CD14-positive monocyte (primary cell): ENCODE data around the gene IL19. TPM values are rescaled to one million over a fixed set of nuclear protein-coding genes. Genes with fewer than 3 reads are reported as not detected.
A peak's percentile ranks its signal among the peaks of the same experiment; 100 is the strongest.

Experiments
- DNase-seq, 3 donors: peaks; one replicate each; pipeline ENCODE4 v3.0.0-alpha.2; 2011 to 2022
- H2AFZ ChIP-seq: 2 replicates; pipeline ENCODE4 v1.6.0; 2012; ENCODE audit warnings: mild to moderate bottlenecking, low read depth, low read length, inconsistent platforms; ENCODE audit not compliant: insufficient read depth, poor library complexity, severe bottlenecking
- H3K27ac ChIP-seq, 2 donors: 1 replicate in 1 of 2; 2 replicates in 1 of 2; pipeline ENCODE4 v1.5.1; 2012 to 2013; ENCODE audit warnings: low read length in 2 of 2, control low read depth in 1 of 2, inconsistent platforms in 1 of 2, low read depth in 1 of 2, mild to moderate bottlenecking in 1 of 2
- H3K27me3 ChIP-seq, 2 donors: one replicate each; pipeline versions ENCODE4 v1.6.0 to v1.6.1; 2011 to 2013; ENCODE audit warnings: low read length in 2 of 2; ENCODE audit not compliant: control insufficient read depth in 2 of 2, insufficient read depth in 2 of 2
- H3K36me3 ChIP-seq, 2 donors: replicated peaks in 1 of 2; 1 replicate in 1 of 2; 2 replicates in 1 of 2; pipeline versions ENCODE4 v1.5.1 to v1.6.1; 2012 to 2013; ENCODE audit warnings: low read length in 2 of 2, control low read depth in 1 of 2, inconsistent platforms in 1 of 2, mild to moderate bottlenecking in 1 of 2; ENCODE audit not compliant: insufficient read depth in 2 of 2, control insufficient read depth in 1 of 2
- H3K4me1 ChIP-seq, 2 donors: 1 replicate in 1 of 2; 2 replicates in 1 of 2; pipeline versions ENCODE4 v1.5.1 to v1.6.1; 2012 to 2013; ENCODE audit warnings: low read length in 2 of 2, control low read depth in 1 of 2, inconsistent platforms in 1 of 2, mild to moderate bottlenecking in 1 of 2, moderate library complexity in 1 of 2; ENCODE audit not compliant: insufficient read depth in 2 of 2, control insufficient read depth in 1 of 2
- H3K4me2 ChIP-seq: replicated peaks from 2 replicates; pipeline ENCODE3; 2012; ENCODE audit warnings: low read length, moderate library complexity, mild to moderate bottlenecking; ENCODE audit not compliant: poor library complexity, severe bottlenecking; ENCODE audit errors: extremely low read depth
- H3K4me3 ChIP-seq, 3 experiments: fragments of 200-600 bp in 1 of 3; sonication (generic) in 1 of 3; replicated peaks in 1 of 3; 1 replicate in 2 of 3; 2 replicates in 1 of 3; pipeline ENCODE4 v1.5.1; 2011 to 2013; ENCODE audit warnings: low read length in 3 of 3, mild to moderate bottlenecking in 3 of 3, control low read depth in 2 of 3, low read depth in 2 of 3, inconsistent platforms in 1 of 3, moderate library complexity in 1 of 3
- H3K79me2 ChIP-seq: 2 replicates; pipeline ENCODE4 v1.6.0; 2012; ENCODE audit warnings: mild to moderate bottlenecking, control low read depth, inconsistent platforms, low read length, moderate library complexity; ENCODE audit not compliant: insufficient read depth
- H3K9ac ChIP-seq: 2 replicates; pipeline ENCODE4 v1.6.0; 2017; ENCODE audit warnings: low read length, mild to moderate bottlenecking; ENCODE audit not compliant: insufficient read depth, poor library complexity, severe bottlenecking
- H3K9me3 ChIP-seq, 2 donors: replicated peaks in 1 of 2; 1 replicate in 1 of 2; 2 replicates in 1 of 2; pipeline versions ENCODE4 v1.5.1 to v1.6.1; 2012 to 2013; ENCODE audit warnings: low read length in 2 of 2, control low read depth in 1 of 2; ENCODE audit not compliant: control insufficient read depth in 1 of 2, insufficient read depth in 1 of 2
- H4K20me1 ChIP-seq: 2 replicates; pipeline ENCODE4 v1.6.0; 2012; ENCODE audit warnings: mild to moderate bottlenecking, low read length, control low read depth, moderate library complexity; ENCODE audit not compliant: insufficient read depth
- H3K27ac Mint-ChIP-seq, 7 donors: one replicate each; pipeline ENCODE4 v1.8.0; 2020; ENCODE audit warnings: mild to moderate bottlenecking in 7 of 7, mixed read lengths in 7 of 7, moderate library complexity in 6 of 7, inconsistent platforms in 2 of 7
- H3K27me3 Mint-ChIP-seq, 3 donors: one replicate each; pipeline ENCODE4 v1.8.0; 2021 to 2022; ENCODE audit warnings: low read depth in 3 of 3, mild to moderate bottlenecking in 3 of 3, mixed read lengths in 3 of 3, moderate library complexity in 3 of 3, inconsistent platforms in 1 of 3
- H3K36me3 Mint-ChIP-seq, 2 donors: one replicate each; pipeline ENCODE4 v1.8.0; 2020; ENCODE audit warnings: mixed read lengths in 2 of 2, inconsistent platforms in 1 of 2, mild to moderate bottlenecking in 1 of 2
- H3K4me1 Mint-ChIP-seq: one replicate; pipeline ENCODE4 v1.8.0; 2020; ENCODE audit warnings: mild to moderate bottlenecking, mixed read lengths
- H3K4me3 Mint-ChIP-seq, 2 donors: one replicate each; pipeline ENCODE4 v1.8.0; 2020; ENCODE audit warnings: mild to moderate bottlenecking in 2 of 2, mixed read lengths in 2 of 2, moderate library complexity in 1 of 2
- H3K9me3 Mint-ChIP-seq, 7 donors: one replicate each; pipeline ENCODE4 v1.8.0; 2020 to 2022; ENCODE audit warnings: mixed read lengths in 7 of 7, mild to moderate bottlenecking in 6 of 7, moderate library complexity in 6 of 7, inconsistent platforms in 2 of 7
- WGBS: methylation state at CpG from one replicate; pipeline ENCODE4 v1.1.5; 2013; ENCODE audit warnings: missing lambda C conversion rate; ENCODE audit not compliant: insufficient coverage; 5-methylcytosine and 5-hydroxymethylcytosine counted together
- intact Hi-C, 2 donors: fragments of 100-400 bp; cut with micrococcal nuclease; formaldehyde crosslinking; loops; one replicate each; pipeline versions ENCODE4 v1.15.0 to v1.15.1; 2023
- polyA plus RNA-seq, 3 donors: library from polyadenylated mRNA; depleted of rRNA in 1 of 3; unstranded in 2 of 3; stranded (reverse) in 1 of 3; fragments of 300-500 nt in 2 of 3; fragments of >200 nt in 1 of 3; fragmentation: Illumina TruSeq in 2 of 3; gene quantifications; 1 replicate in 2 of 3; 2 replicates in 1 of 3; pipeline ENCODE4 v1.2.3, GENCODE V29; 2012 to 2021
- TF ChIP-seq, protein P1 (sequence below): fragments of 200-600 bp; IDR thresholded peaks from one replicate; pipeline ENCODE4 v1.8.0; 2022; ENCODE audit warnings: antibody characterized with exemption, mild to moderate bottlenecking

IL19 gene
- polyA plus RNA-seq, 3 donors: 0.41 TPM; not detected in 2

- TF ChIP-seq, protein P1, sequence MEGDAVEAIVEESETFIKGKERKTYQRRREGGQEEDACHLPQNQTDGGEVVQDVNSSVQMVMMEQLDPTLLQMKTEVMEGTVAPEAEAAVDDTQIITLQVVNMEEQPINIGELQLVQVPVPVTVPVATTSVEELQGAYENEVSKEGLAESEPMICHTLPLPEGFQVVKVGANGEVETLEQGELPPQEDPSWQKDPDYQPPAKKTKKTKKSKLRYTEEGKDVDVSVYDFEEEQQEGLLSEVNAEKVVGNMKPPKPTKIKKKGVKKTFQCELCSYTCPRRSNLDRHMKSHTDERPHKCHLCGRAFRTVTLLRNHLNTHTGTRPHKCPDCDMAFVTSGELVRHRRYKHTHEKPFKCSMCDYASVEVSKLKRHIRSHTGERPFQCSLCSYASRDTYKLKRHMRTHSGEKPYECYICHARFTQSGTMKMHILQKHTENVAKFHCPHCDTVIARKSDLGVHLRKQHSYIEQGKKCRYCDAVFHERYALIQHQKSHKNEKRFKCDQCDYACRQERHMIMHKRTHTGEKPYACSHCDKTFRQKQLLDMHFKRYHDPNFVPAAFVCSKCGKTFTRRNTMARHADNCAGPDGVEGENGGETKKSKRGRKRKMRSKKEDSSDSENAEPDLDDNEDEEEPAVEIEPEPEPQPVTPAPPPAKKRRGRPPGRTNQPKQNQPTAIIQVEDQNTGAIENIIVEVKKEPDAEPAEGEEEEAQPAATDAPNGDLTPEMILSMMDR: no peak
- peaks cover 78% of the 10 kb centered on the region for H4K20me1 ChIP-seq
- peaks cover 47 to 57% of the 10 kb centered on the region in 2 donors for H3K36me3 ChIP-seq
Measured at GRCh38 chr1:206732508-206732907, 38.1 kb upstream of the IL19 start.

DNA sequence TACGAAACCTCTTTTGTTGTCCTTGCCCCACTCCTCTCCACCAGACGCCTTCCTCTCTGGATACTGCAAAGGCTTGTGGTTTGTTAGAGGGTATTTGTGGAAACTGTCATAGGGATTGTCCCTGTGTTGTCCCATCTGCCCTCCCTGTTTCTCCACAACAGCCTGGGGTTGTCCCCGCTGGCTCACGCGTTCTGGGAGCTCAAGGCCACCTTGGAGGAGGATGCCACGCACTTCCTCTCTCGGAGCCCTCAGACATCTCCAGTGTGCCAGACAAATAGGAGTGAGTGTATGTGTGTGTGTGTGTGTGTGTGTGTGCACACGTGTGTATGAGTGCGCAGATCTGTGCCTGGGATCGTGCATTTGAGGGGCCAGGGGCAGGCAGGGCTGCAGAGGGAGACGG lies 37.6 kb upstream of the IL19 start:
- peaks cover 20% of the 10 kb centered on the region for H3K79me2 ChIP-seq
- H3K36me3 ChIP-seq: peaks cover 47 to 57% of the 10 kb centered on the region in 2 donors
- H3K4me2 ChIP-seq: no peak overlapping the region
- no peaks in the 10 kb centered on the region for H3K27me3 ChIP-seq
- H4K20me1 ChIP-seq: peaks cover 73% of the 10 kb centered on the region
- H2AFZ ChIP-seq: no peak overlapping the region
- no peak overlapping the region for H3K9ac ChIP-seq
- DNase-seq: no peak
- Mint-ChIP-seq H3K4me3 (no peak overlapping the region), H3K27me3 (peaks cover 0 to 4% (median 4%) of the 10 kb centered on the region in 3 donors), H3K4me1 (peaks cover 47% of the 10 kb centered on the region), H3K9me3 (no peaks in the 10 kb centered on the region), H3K36me3 (peaks cover 69 to 71% of the 10 kb centered on the region in 2 donors), H3K27ac (peak overlapping the region in 2 of 7 donors; percentile 40 to 75)
- intact Hi-C loops: loop anchor here in 1 of 2 donors (5.0 to 10.0 kb wide), 2 partner anchors 34 to 232 kb away; no protein-coding TSS in a partner anchor
- TF ChIP-seq, protein P1: no peak
- H3K4me1 ChIP-seq: peaks cover 25 to 35% of the 10 kb centered on the region in 2 donors
- H3K4me3 ChIP-seq: no peak overlapping the region
- no peak overlapping the region for H3K27ac ChIP-seq
- no peaks in the 10 kb centered on the region for H3K9me3 ChIP-seq
- WGBS: 76% methylated on average over 6 of the region's 11 CpGs

More at GRCh38 chr1:206732508-206732907, 38.1 kb upstream of the IL19 start:
- Histone ChIP-seq H3K4me3 (no peak overlapping the region), H3K9me3 (no peaks in the 10 kb centered on the region), H3K4me1 (peaks cover 27 to 34% of the 10 kb centered on the region in 2 donors), H3K79me2 (peaks cover 25% of the 10 kb centered on the region), H3K4me2 (no peak overlapping the region), H3K27ac (no peak overlapping the region), H3K9ac (no peak overlapping the region), H3K27me3 (no peaks in the 10 kb centered on the region), H2AFZ (no peak overlapping the region)
- Mint-ChIP-seq H3K9me3 (no peaks in the 10 kb centered on the region), H3K27me3 (peaks cover 0 to 5% (median 4%) of the 10 kb centered on the region in 3 donors), H3K27ac (peak overlapping the region in 1 of 7 donors; percentile 75), H3K4me1 (peaks cover 47% of the 10 kb centered on the region), H3K36me3 (peaks cover 69 to 71% of the 10 kb centered on the region in 2 donors), H3K4me3 (no peak overlapping the region)
- intact Hi-C loops: loop anchor here in 1 of 2 donors (5.0 to 10.0 kb wide), 2 partner anchors 35 to 232 kb away; no protein-coding TSS in a partner anchor
- WGBS: 96% methylated on average over 9 of the region's 11 CpGs
- DNase-seq: no peak
